Measurements from ENCODE around the gene FHOD1.

- TF ChIP-seq CTCF (conservative IDR thresholded peaks at IDR 0.05; ENCODE audit: low read length) = no peak
- TF ChIP-seq EZH2phosphoT487 (IDR thresholded peaks at IDR 0.05; ENCODE audit: borderline replicate concordance, low read depth, low read length) = no peak
These were observed 8.4 kb upstream of the FHOD1 start for GRCh38 chr16:67255553-67256221.

Measured in OCI-LY7 (cell line).